Measurements from ENCODE around the gene LRRIQ1. TPM values are rescaled to one million over a fixed set of nuclear protein-coding genes. Genes with fewer than 3 reads are reported as not detected.

Gene LRRIQ1
- 10.6 TPM for total RNA-seq (ENCODE audit: unreplicated experiment)
- long read RNA-seq, partial matches to known transcripts = 1 of 3 reads
- long read RNA-seq, other reads (novel, unspliced or antisense) = 1 of 3 reads

GRCh38 chr12:85036234-85036707 is at the start of gene LRRIQ1, which contains the start of gene TSPAN19:
LRRIQ1 (plus strand) TSS chr12:85036351; CDS start chr12:85038177, 1,826 bp downstream.
TSPAN19 (minus strand) TSS chr12:85036277; CDS start chr12:85029946, 6,331 bp downstream.
- DNase-seq = peak; percentile 72
- Mint-ChIP-seq H3K27me3 (ENCODE audit: unreplicated experiment) (no peaks in the 10 kb centered on the region), H3K4me3 (ENCODE audit: unreplicated experiment) (peak within 1 kb of the TSS; percentile 95), H3K27ac (ENCODE audit: unreplicated experiment) (peak within 1 kb of the TSS; percentile 94), H3K9me3 (ENCODE audit: unreplicated experiment) (no peaks in the 10 kb centered on the region), H3K4me1 (ENCODE audit: low read depth, unreplicated experiment) (no peaks in the 10 kb centered on the region), H3K36me3 (ENCODE audit: unreplicated experiment) (no peaks in the 10 kb centered on the region)
- TF ChIP-seq CTCF (IDR thresholded peaks at IDR 0.05; ENCODE audit: partially characterized antibody, unreplicated experiment) = no peak

DNA sequence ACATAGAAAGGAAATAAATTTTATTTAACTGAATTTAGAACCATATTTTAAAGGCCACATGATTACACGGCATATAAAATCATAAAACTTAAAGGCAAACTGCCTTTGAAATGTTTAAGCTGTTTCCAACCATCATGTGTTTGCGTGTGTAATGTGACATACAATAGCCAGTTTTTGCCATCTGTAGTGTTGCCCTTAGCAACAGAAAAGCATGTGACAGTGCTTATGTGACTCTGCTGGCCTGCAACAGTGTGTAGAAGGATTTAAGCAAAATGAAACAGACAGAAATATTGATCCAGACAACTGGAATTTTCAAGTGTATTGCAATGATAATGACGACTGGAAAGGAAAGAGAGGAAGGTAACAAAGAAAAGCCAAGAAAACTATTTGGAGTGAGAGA is 49.6 kb upstream of the LRRIQ1 start:
- no peak for DNase-seq
- no peaks in the 10 kb centered on the region for H3K36me3 Mint-ChIP-seq (ENCODE audit: unreplicated experiment)
- H3K4me1 Mint-ChIP-seq (ENCODE audit: low read depth, unreplicated experiment) = peaks cover 20% of the 10 kb centered on the region
- H3K27ac Mint-ChIP-seq (ENCODE audit: unreplicated experiment) = no peak overlapping the region
- no peak for TF ChIP-seq CTCF (IDR thresholded peaks at IDR 0.05; ENCODE audit: partially characterized antibody, unreplicated experiment)
- H3K9me3 Mint-ChIP-seq (ENCODE audit: unreplicated experiment) = no peaks in the 10 kb centered on the region
- H3K4me3 Mint-ChIP-seq (ENCODE audit: unreplicated experiment) = no peak overlapping the region
- no peaks in the 10 kb centered on the region for H3K27me3 Mint-ChIP-seq (ENCODE audit: unreplicated experiment)

DNA sequence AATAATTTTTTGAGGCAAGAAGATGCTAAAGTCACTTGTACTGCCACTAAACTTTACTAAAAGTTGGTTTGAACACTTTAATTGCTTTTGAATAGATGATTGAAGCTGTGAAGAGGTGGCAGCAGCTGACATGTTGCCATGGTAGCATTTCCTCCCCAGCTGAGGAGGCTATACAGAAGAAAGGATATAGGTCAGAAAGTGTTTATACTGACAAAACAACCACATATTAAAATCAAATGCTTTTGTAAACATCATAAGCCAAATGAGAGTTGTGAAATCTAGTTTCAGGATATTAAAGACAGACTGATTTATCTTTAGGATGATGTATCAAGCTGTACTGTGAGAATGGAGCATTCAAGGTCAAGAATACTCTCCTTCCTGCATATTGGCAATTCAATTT is 41.7 kb upstream of the LRRIQ1 start:
- TF ChIP-seq CTCF (IDR thresholded peaks at IDR 0.05; ENCODE audit: partially characterized antibody, unreplicated experiment) = no peak
- H3K9me3 Mint-ChIP-seq (ENCODE audit: unreplicated experiment) = peaks cover 3% of the 10 kb centered on the region
- no peak overlapping the region for H3K27ac Mint-ChIP-seq (ENCODE audit: unreplicated experiment)
- peaks cover 4% of the 10 kb centered on the region for H3K4me1 Mint-ChIP-seq (ENCODE audit: low read depth, unreplicated experiment)
- H3K4me3 Mint-ChIP-seq (ENCODE audit: unreplicated experiment) = no peak overlapping the region
- no peaks in the 10 kb centered on the region for H3K36me3 Mint-ChIP-seq (ENCODE audit: unreplicated experiment)
- H3K27me3 Mint-ChIP-seq (ENCODE audit: unreplicated experiment) = no peaks in the 10 kb centered on the region
- DNase-seq = no peak

DNA sequence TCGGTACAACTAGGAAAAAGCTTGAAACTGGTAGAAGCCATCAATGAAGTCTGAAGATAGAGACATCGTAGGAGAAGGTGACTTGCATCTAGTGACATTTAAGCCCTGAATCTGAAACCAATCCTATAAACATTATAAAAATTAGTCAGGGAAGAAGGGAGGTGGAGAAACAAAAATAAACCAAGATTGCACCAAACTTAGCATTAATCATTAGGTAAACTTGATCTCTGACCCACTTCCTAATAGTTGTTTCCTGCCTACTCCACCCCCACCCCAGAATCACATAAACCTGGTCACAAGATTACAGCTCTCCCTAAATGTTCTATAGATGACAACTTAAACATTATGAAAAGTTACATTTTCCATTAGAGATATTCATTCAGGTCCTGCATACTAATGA is 40.5 kb upstream of the LRRIQ1 start:
- H3K36me3 Mint-ChIP-seq (ENCODE audit: unreplicated experiment) = peaks cover 3% of the 10 kb centered on the region
- H3K27ac Mint-ChIP-seq (ENCODE audit: unreplicated experiment) = no peak overlapping the region
- DNase-seq = no peak
- peaks cover 3% of the 10 kb centered on the region for H3K9me3 Mint-ChIP-seq (ENCODE audit: unreplicated experiment)
- H3K27me3 Mint-ChIP-seq (ENCODE audit: unreplicated experiment) = no peaks in the 10 kb centered on the region
- H3K4me3 Mint-ChIP-seq (ENCODE audit: unreplicated experiment) = no peak overlapping the region
- TF ChIP-seq CTCF (IDR thresholded peaks at IDR 0.05; ENCODE audit: partially characterized antibody, unreplicated experiment) = no peak
- H3K4me1 Mint-ChIP-seq (ENCODE audit: low read depth, unreplicated experiment) = peaks cover 7% of the 10 kb centered on the region

DNA sequence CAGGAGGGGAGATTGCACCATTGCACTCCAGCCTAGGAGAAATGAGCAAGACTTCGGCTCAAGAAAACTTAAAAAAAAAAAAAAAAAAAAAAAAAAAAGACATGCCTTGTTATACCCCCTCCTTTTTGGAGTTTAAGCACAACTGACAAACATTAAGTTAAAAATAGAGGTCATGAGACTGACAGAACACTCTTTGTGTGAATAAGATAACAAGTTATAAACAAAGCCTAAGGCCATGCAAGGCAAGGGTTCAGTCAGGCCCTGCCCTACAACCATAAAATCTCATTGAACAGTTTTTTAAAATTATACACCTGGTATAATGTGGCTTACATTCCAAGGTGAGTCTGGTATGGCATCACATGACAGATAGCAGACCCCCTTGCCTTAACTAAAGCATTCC is 39.4 kb upstream of the LRRIQ1 start:
- DNase-seq = no peak
- Mint-ChIP-seq H3K4me3 (ENCODE audit: unreplicated experiment) (no peak overlapping the region), H3K36me3 (ENCODE audit: unreplicated experiment) (peaks cover 4% of the 10 kb centered on the region), H3K4me1 (ENCODE audit: low read depth, unreplicated experiment) (peaks cover 9% of the 10 kb centered on the region), H3K27me3 (ENCODE audit: unreplicated experiment) (no peaks in the 10 kb centered on the region), H3K27ac (ENCODE audit: unreplicated experiment) (no peak overlapping the region), H3K9me3 (ENCODE audit: unreplicated experiment) (peaks cover 3% of the 10 kb centered on the region)
- TF ChIP-seq CTCF (IDR thresholded peaks at IDR 0.05; ENCODE audit: partially characterized antibody, unreplicated experiment) = no peak
